GM10266 (cell line): ENCODE measurements around the gene ACVR1B.
A peak's percentile ranks its signal among the peaks of the same experiment; 100 is the strongest.

ENCODE experiments used
- DNase-seq: peaks from one replicate; pipeline ENCODE4 v3.0.0; 2012; ENCODE audit errors: extremely low spot score
- CTCF ChIP-seq: IDR thresholded peaks from 2 replicates; pipeline ENCODE4 v1.5.1; 2012; ENCODE audit warnings: mild to moderate bottlenecking, low read depth; ENCODE audit not compliant: control insufficient read depth, insufficient read depth; ENCODE audit errors: missing control alignments

ACVR1B gene

GRCh38 chr12:51980051-51980808, 28.7 kb downstream of the ACVR1B start:
- DNase-seq = peak; percentile 81
- TF ChIP-seq CTCF = peak; percentile 97

- TF ChIP-seq CTCF = no peak
- DNase-seq = no peak
Observed at GRCh38 chr12:51980809-51981127, 29.3 kb downstream of the ACVR1B start.

- TF ChIP-seq CTCF = no peak
- no peak for DNase-seq
Observed at GRCh38 chr12:51984657-51985056, 33.2 kb downstream of the ACVR1B start.

- no peak for DNase-seq
- TF ChIP-seq CTCF = no peak
Observed at GRCh38 chr12:51985154-51985835, 33.8 kb downstream of the ACVR1B start.

- no peak for TF ChIP-seq CTCF
- no peak for DNase-seq
Observed at GRCh38 chr12:51986834-51987233, 35.3 kb downstream of the ACVR1B start.

- TF ChIP-seq CTCF = no peak
- no peak for DNase-seq
Observed at GRCh38 chr12:51992246-51992645, 40.7 kb downstream of the ACVR1B start.

GRCh38 chr12:51994539-51994820, 43.0 kb downstream of the ACVR1B start:
- no peak for TF ChIP-seq CTCF
- no peak for DNase-seq
